Testis (tissue), 3 donors: ENCODE measurements around the gene TMEM44. TPM values are rescaled to one million over a fixed set of nuclear protein-coding genes. Genes with fewer than 3 reads are reported as not detected.
A peak's percentile ranks its signal among the peaks of the same experiment; 100 is the strongest.

ENCODE experiments used
- DNase-seq: peaks from one replicate; pipeline ENCODE4 v3.0.0-alpha.2; 2019
- H3K27ac ChIP-seq, 2 donors: fragments of 200-600 bp; sonication (generic); one replicate each; pipeline ENCODE4 v1.5.1; 2019
- H3K27me3 ChIP-seq: fragments of 200-600 bp; sonication (generic); one replicate; pipeline ENCODE4 v1.5.1; 2019
- H3K36me3 ChIP-seq: fragments of 200-600 bp; sonication (generic); one replicate; pipeline ENCODE4 v1.5.1; 2017; ENCODE audit warnings: low read depth; ENCODE audit errors: missing control alignments
- H3K4me1 ChIP-seq: fragments of 200-600 bp; sonication (generic); one replicate; pipeline ENCODE4 v1.5.1; 2019
- H3K4me3 ChIP-seq, 2 donors: fragments of 200-600 bp; sonication (generic); one replicate each; pipeline ENCODE4 v1.5.1; 2017 to 2019
- H3K9me3 ChIP-seq: fragments of 200-600 bp; sonication (generic); one replicate; pipeline ENCODE4 v1.5.1; 2017
- CTCF ChIP-seq, 3 experiments: fragments of 450-650 bp in 2 of 3; fragments of 200-600 bp in 1 of 3; sonication (generic) in 1 of 3; IDR thresholded peaks; one replicate each; pipeline ENCODE4 v1.5.1; 2016 to 2019; ENCODE audit warnings: antibody characterized with exemption in 3 of 3, mild to moderate bottlenecking in 2 of 3, moderate library complexity in 1 of 3
- POLR2A ChIP-seq: fragments of 450-650 bp; IDR thresholded peaks from one replicate; pipeline ENCODE4 v1.6.1; 2017; ENCODE audit warnings: antibody characterized with exemption, mild to moderate bottlenecking, moderate library complexity
- WGBS, 2 donors: methylation state at CpG; one replicate each; pipeline ENCODE4 v1.1.5; 2018; 5-methylcytosine and 5-hydroxymethylcytosine counted together
- intact Hi-C: fragments of 100-400 bp; cut with DNase I; formaldehyde crosslinking; loops from one replicate; pipeline ENCODE4 v1.15.1; 2023; ENCODE audit warnings: low total_unique reads
- polyA plus RNA-seq: library from polyadenylated mRNA; stranded (reverse); fragments of 350-450 nt; fragmentation: Illumina TruSeq; extraction: RNeasy Lipid Tissue Mini Kit (QIAGEN cat#74804); gene quantifications from one replicate; pipeline ENCODE4 v1.2.3, GENCODE V29; 2014; ENCODE audit warnings: low read depth, low replicate concordance; ENCODE audit not compliant: insufficient read depth
- total RNA-seq, 2 donors: library from RNA; depleted of rRNA; stranded (reverse); fragments of >200 nt; gene quantifications; one replicate each; pipeline ENCODE4 v1.2.3, GENCODE V29; 2016

The TMEM44 gene
- total and polyA plus RNA-seq, 3 donors from 2014 or later: 6.8 to 14.9 (median 10.7) TPM

GRCh38 chr3:194647747-194648146 lies 14.5 kb upstream of the TMEM44 start:
- 84 to 89% methylated on average over 3 of the region's 3 CpGs for WGBS, 2 donors
- no peaks in the 10 kb centered on the region for H3K4me1 ChIP-seq
- intact Hi-C loops: no loop called here

GRCh38 chr3:194642769-194643168 lies 9.6 kb upstream of the TMEM44 start:
- H3K9me3 ChIP-seq: no peaks in the 10 kb centered on the region
- no peak for DNase-seq
- H3K4me3 ChIP-seq: no peak overlapping the region
- H3K36me3 ChIP-seq: no peaks in the 10 kb centered on the region
- intact Hi-C loops: no loop called here
- no peak overlapping the region for H3K27ac ChIP-seq
- 80 to 94% methylated on average over 2 of the region's 2 CpGs for WGBS, 2 donors
- no peak for TF ChIP-seq CTCF (IDR thresholded peaks at IDR 0.05)
- TF ChIP-seq POLR2A: no peak
- H3K27me3 ChIP-seq: no peaks in the 10 kb centered on the region
- H3K4me1 ChIP-seq: no peaks in the 10 kb centered on the region

More at GRCh38 chr3:194647747-194648146, 14.5 kb upstream of the TMEM44 start:
- Histone ChIP-seq H3K27me3 (no peaks in the 10 kb centered on the region), H3K9me3 (no peaks in the 10 kb centered on the region), H3K4me3 (no peak overlapping the region), H3K27ac (no peak overlapping the region), H3K36me3 (no peaks in the 10 kb centered on the region)
- DNase-seq: no peak
- TF ChIP-seq POLR2A (no peak), CTCF (IDR thresholded peaks at IDR 0.05) (no peak)

- peak overlapping the region in 1 of 2 donors; percentile 15 for H3K27ac ChIP-seq
- intact Hi-C loops: no loop called here
- DNase-seq: no peak
Observed at GRCh38 chr3:194640829-194641228, 7.6 kb upstream of the TMEM44 start.

GRCh38 chr3:194638991-194639605 lies 5.9 kb upstream of the TMEM44 start:
- 87 to 94% methylated on average over 10 of the region's 10 CpGs for WGBS, 2 donors
- Histone ChIP-seq H3K4me1 (no peaks in the 10 kb centered on the region), H3K27ac (no peak overlapping the region), H3K27me3 (no peaks in the 10 kb centered on the region), H3K36me3 (no peaks in the 10 kb centered on the region), H3K9me3 (no peaks in the 10 kb centered on the region), H3K4me3 (no peak overlapping the region)
- TF ChIP-seq POLR2A (no peak), CTCF (IDR thresholded peaks at IDR 0.05) (no peak)
- DNase-seq: no peak
- intact Hi-C loops: no loop called here

More at GRCh38 chr3:194640829-194641228, 7.6 kb upstream of the TMEM44 start:
- no peak overlapping the region for H3K4me3 ChIP-seq
- no peaks in the 10 kb centered on the region for H3K9me3 ChIP-seq
- H3K27me3 ChIP-seq: no peaks in the 10 kb centered on the region
- H3K4me1 ChIP-seq: no peaks in the 10 kb centered on the region
- TF ChIP-seq CTCF (IDR thresholded peaks at IDR 0.05) (peak in 1 of 3 experiments; percentile 4), POLR2A (no peak)
- WGBS, 2 donors: 76 to 81% methylated on average over 7 of the region's 7 CpGs
- H3K36me3 ChIP-seq: no peaks in the 10 kb centered on the region
